OCI-LY1 (cell line): Measurements from ENCODE around the gene MMS19.

Experiments used
- H2AFZ ChIP-seq: fragments of 200-600 bp; sonication (generic), shearing (Covaris generic); 2 replicates; pipeline ENCODE4 v1.6.0; 2014; ENCODE audit warnings: antibody characterized with exemption, mild to moderate bottlenecking, low read length
- H3F3A ChIP-seq: fragments of 200-600 bp; sonication (generic), shearing (Covaris generic); 2 replicates; pipeline ENCODE4 v1.6.0; 2014; ENCODE audit warnings: mild to moderate bottlenecking, antibody characterized with exemption, low read length, moderate library complexity; ENCODE audit not compliant: insufficient read depth
- H3K27ac ChIP-seq: fragments of 200-600 bp; sonication (generic); 2 replicates; pipeline ENCODE4 v1.5.1; 2014; ENCODE audit warnings: low read length, mixed run types, mild to moderate bottlenecking, low read depth; ENCODE audit not compliant: poor library complexity, severe bottlenecking
- H3K27me3 ChIP-seq: fragments of 200-600 bp; sonication (generic); 2 replicates; pipeline ENCODE4 v1.6.0; 2014; ENCODE audit warnings: antibody characterized with exemption, mild to moderate bottlenecking, low read length, moderate library complexity; ENCODE audit not compliant: insufficient read depth
- H3K36me3 ChIP-seq: fragments of 200-600 bp; sonication (generic); 2 replicates; pipeline ENCODE4 v1.6.1; 2014; ENCODE audit warnings: mild to moderate bottlenecking, antibody characterized with exemption, low read length, moderate library complexity, mixed read lengths; ENCODE audit not compliant: insufficient read depth
- H3K4me1 ChIP-seq: fragments of 200-600 bp; sonication (generic); 2 replicates; pipeline ENCODE4 v1.5.1; 2014; ENCODE audit warnings: mild to moderate bottlenecking, low read length, moderate library complexity; ENCODE audit not compliant: insufficient read depth, severe bottlenecking
- H3K4me2 ChIP-seq: fragments of 200-600 bp; sonication (generic), shearing (Covaris generic); 2 replicates; pipeline ENCODE4 v1.6.1; 2014; ENCODE audit warnings: low read length
- H3K4me3 ChIP-seq: fragments of 200-600 bp; sonication (generic); 2 replicates; pipeline ENCODE4 v1.5.1; 2014; ENCODE audit warnings: low read length, low read depth, mild to moderate bottlenecking, mixed read lengths; ENCODE audit not compliant: poor library complexity, severe bottlenecking
- H3K79me2 ChIP-seq: fragments of 200-600 bp; shearing (Covaris generic); 2 replicates; pipeline ENCODE4 v1.6.1; 2016; ENCODE audit warnings: mixed run types, low read length, mixed read lengths; ENCODE audit not compliant: insufficient read depth
- H3K9ac ChIP-seq: fragments of 200-600 bp; sonication (generic), shearing (Covaris generic); 2 replicates; pipeline ENCODE4 v1.6.1; 2014; ENCODE audit warnings: mild to moderate bottlenecking, low read length, mixed read lengths
- H3K9me2 ChIP-seq: fragments of 200-600 bp; sonication (generic), shearing (Covaris generic); 2 replicates; pipeline ENCODE4 v1.6.1; 2014; ENCODE audit warnings: low read depth, mild to moderate bottlenecking, low read length, mixed read lengths
- H3K9me3 ChIP-seq: fragments of 200-600 bp; shearing (Covaris generic); 2 replicates; pipeline ENCODE4 v1.6.1; 2014; ENCODE audit warnings: low read length, mixed read lengths
- H4K20me1 ChIP-seq: fragments of 200-600 bp; sonication (generic), shearing (Covaris generic); 2 replicates; pipeline ENCODE4 v1.6.0; 2016; ENCODE audit warnings: mild to moderate bottlenecking, low read length; ENCODE audit not compliant: insufficient read depth
- CTCF ChIP-seq: fragments of 200-600 bp; sonication (generic), shearing (Covaris generic); IDR thresholded peaks from 2 replicates; pipeline ENCODE4 v1.5.1; 2017; ENCODE audit warnings: mild to moderate bottlenecking, antibody characterized with exemption, low read length, moderate library complexity, mixed read lengths
- EZH2 ChIP-seq: fragments of 200-600 bp; sonication (generic), shearing (Covaris generic); IDR thresholded peaks from 2 replicates; pipeline ENCODE4 v1.8.0; 2017; ENCODE audit warnings: borderline replicate concordance, mixed run types, mild to moderate bottlenecking, antibody characterized with exemption, low read length, moderate library complexity, mixed read lengths

The MMS19 gene

DNA sequence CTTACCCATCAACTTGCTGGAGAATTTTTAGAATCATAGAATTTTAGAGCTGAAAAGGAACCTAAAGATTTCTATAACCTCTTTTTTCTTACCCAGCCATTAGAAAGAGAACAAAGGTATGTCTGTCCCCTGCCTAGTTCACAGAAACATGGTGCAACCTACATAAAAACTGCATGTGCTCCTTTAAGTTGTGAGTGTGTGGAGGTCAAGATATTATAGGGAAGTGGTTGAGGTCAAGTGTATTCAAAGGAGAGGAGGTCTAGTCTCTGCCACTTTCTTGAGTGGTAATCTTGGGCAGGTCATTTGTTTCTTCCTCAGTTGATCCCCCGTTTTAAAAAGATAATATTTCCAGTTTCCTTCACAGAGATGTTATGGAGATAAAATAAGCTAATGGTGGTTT is 6.9 kb upstream of the MMS19 start:
- Histone ChIP-seq H2AFZ (no peak overlapping the region), H3K27ac (no peak overlapping the region), H3K4me2 (no peak overlapping the region), H3K4me3 (no peak overlapping the region), H3F3A (no peaks in the 10 kb centered on the region), H3K27me3 (no peaks in the 10 kb centered on the region), H3K9me2 (no peaks in the 10 kb centered on the region), H3K4me1 (no peaks in the 10 kb centered on the region), H3K9ac (no peak overlapping the region), H3K9me3 (no peaks in the 10 kb centered on the region), H4K20me1 (no peaks in the 10 kb centered on the region), H3K79me2 (no peaks in the 10 kb centered on the region), H3K36me3 (no peaks in the 10 kb centered on the region)
- TF ChIP-seq EZH2 (no peak), CTCF (no peak)

DNA sequence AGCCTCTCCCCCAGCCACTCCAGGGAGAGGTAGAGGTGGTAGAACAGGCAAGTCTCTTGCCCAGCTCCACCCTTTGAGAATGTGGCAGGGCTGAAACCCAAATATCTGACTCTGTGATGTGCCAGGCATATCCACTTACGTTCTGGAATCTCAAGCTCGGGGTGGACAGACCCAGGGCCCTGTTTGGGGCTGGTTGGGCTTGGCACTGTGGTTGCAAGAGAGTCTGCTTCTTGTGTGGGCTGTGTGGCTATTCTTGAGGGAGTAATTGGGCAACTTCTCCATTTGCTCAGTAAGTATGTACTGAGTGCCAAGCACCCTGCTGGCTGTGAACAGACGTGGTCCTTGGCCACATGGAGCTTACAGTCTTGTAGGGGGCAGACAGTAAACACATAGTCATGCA is 5.2 kb upstream of the MMS19 start:
- no peaks in the 10 kb centered on the region for H3K79me2 ChIP-seq
- H3F3A ChIP-seq: no peaks in the 10 kb centered on the region
- H4K20me1 ChIP-seq: no peaks in the 10 kb centered on the region
- H3K4me2 ChIP-seq: no peak overlapping the region
- TF ChIP-seq CTCF: no peak
- no peak for TF ChIP-seq EZH2
- no peaks in the 10 kb centered on the region for H3K9me2 ChIP-seq
- H3K9ac ChIP-seq: no peak overlapping the region
- H3K4me1 ChIP-seq: peaks cover 7% of the 10 kb centered on the region
- H3K27me3 ChIP-seq: no peaks in the 10 kb centered on the region
- no peak overlapping the region for H3K27ac ChIP-seq
- no peak overlapping the region for H2AFZ ChIP-seq
- H3K4me3 ChIP-seq: no peak overlapping the region
- no peaks in the 10 kb centered on the region for H3K36me3 ChIP-seq
- H3K9me3 ChIP-seq: no peaks in the 10 kb centered on the region

GRCh38 chr10:97502916-97503315 is 4.7 kb upstream of the MMS19 start:
- Histone ChIP-seq H3K4me2 (no peak overlapping the region), H3K79me2 (no peaks in the 10 kb centered on the region), H2AFZ (no peak overlapping the region), H3K9ac (no peak overlapping the region), H3K4me3 (no peak overlapping the region), H3K4me1 (peaks cover 7% of the 10 kb centered on the region), H3K27ac (no peak overlapping the region), H3K27me3 (no peaks in the 10 kb centered on the region), H4K20me1 (no peaks in the 10 kb centered on the region), H3K9me2 (no peaks in the 10 kb centered on the region), H3K36me3 (no peaks in the 10 kb centered on the region), H3K9me3 (no peaks in the 10 kb centered on the region), H3F3A (no peaks in the 10 kb centered on the region)
- no peak for TF ChIP-seq EZH2
- TF ChIP-seq CTCF: no peak
